Spleen (tissue), 7 donors: ENCODE data around the gene MSX2.

Source experiments
- CTCF ChIP-seq, 11 experiments: fragments of 200-600 bp in 7 of 11; fragments of 450-650 bp in 4 of 11; sonication (generic) in 4 of 11; IDR thresholded peaks in 8 of 11; conservative IDR thresholded peaks in 3 of 11; 1 replicate in 7 of 11; 2 replicates in 4 of 11; pipeline versions ENCODE4 v1.4.0 to v1.8.0; 2016 to 2021; ENCODE audit warnings: antibody characterized with exemption in 11 of 11, inconsistent platforms in 4 of 11, mild to moderate bottlenecking in 1 of 11
- POLR2A ChIP-seq, 3 donors: fragments of 450-650 bp; IDR thresholded peaks; one replicate each; pipeline ENCODE4 v1.5.1; 2017; ENCODE audit warnings: antibody characterized with exemption in 3 of 3, mild to moderate bottlenecking in 1 of 3
- POLR2AphosphoS5 ChIP-seq, 3 donors: sonication (generic); formaldehyde crosslinking; IDR thresholded peaks; one replicate each; pipeline ENCODE4 v1.5.1; 2017; ENCODE audit warnings: antibody characterized with exemption in 3 of 3
- donor health status: DM: no; HTN: no; CAD: no; lungs with moderate emphysema.
- donor health status: DM: no; HTN: no; CAD: no.
- donor health status: DM: no; HTN: no; CAD: no.

GRCh38 chr5:174690271-174690670 lies 34.1 kb upstream of the MSX2 start:
- no peak for TF ChIP-seq CTCF (IDR thresholded peaks at IDR 0.05 in 8 of 11, conservative IDR thresholded peaks at IDR 0.05 in 3 of 11)
- no peak for TF ChIP-seq POLR2A (IDR thresholded peaks at IDR 0.05)
- no peak for TF ChIP-seq POLR2AphosphoS5 (IDR thresholded peaks at IDR 0.05)
